Activated B cell treated with CpG ODN at 0.5 μM for 24 hours (primary cell): ENCODE measurements around the gene CASP10. TPM values are rescaled to one million over a fixed set of nuclear protein-coding genes. Genes with fewer than 3 reads are reported as not detected.

Experiments
- ATAC-seq: fragments of 200-7000 bp; cut with Tn5 transposase; one replicate; pipeline ENCODE4 v1.10.0; 2021; ENCODE audit warnings: low read depth, mild to moderate bottlenecking, moderate library complexity
- CTCF ChIA-PET: fragments of 350-600 bp; sonication (Branson Sonifier 250); formaldehyde crosslinking; loops from one replicate; lab custom pipeline; 2021; ENCODE audit warnings: antibody characterized with exemption; lab: Charles Lee
- POLR2A ChIA-PET: fragments of 350-600 bp; sonication (Branson Sonifier 250); formaldehyde crosslinking; loops from one replicate; lab custom pipeline; 2021; ENCODE audit warnings: antibody characterized with exemption; lab: Charles Lee
- DNase-seq: peaks from one replicate; pipeline ENCODE4 v3.0.0; 2022
- H3K27ac Mint-ChIP-seq: one replicate; pipeline ENCODE4 v1.8.0; 2020; ENCODE audit warnings: mixed read lengths
- H3K27me3 Mint-ChIP-seq: one replicate; pipeline ENCODE4 v1.8.0; 2021; ENCODE audit warnings: mixed read lengths
- H3K36me3 Mint-ChIP-seq: one replicate; pipeline ENCODE4 v1.8.0; 2021; ENCODE audit warnings: low read depth, mixed read lengths
- H3K4me1 Mint-ChIP-seq: one replicate; pipeline ENCODE4 v1.8.0; 2021; ENCODE audit warnings: mixed read lengths
- H3K4me3 Mint-ChIP-seq: one replicate; pipeline ENCODE4 v1.8.0; 2020; ENCODE audit warnings: mild to moderate bottlenecking, mixed read lengths
- H3K9me3 Mint-ChIP-seq: one replicate; pipeline ENCODE4 v1.8.0; 2020; ENCODE audit warnings: mixed read lengths
- CTCF ChIP-seq: fragments of 200-600 bp; IDR thresholded peaks from one replicate; pipeline ENCODE4 v1.8.0; 2022; ENCODE audit warnings: antibody characterized with exemption, mild to moderate bottlenecking
- intact Hi-C: fragments of 100-400 bp; cut with micrococcal nuclease; formaldehyde crosslinking; loops from one replicate; pipeline ENCODE4 v1.15.1; 2024
- total RNA-seq: library from RNA; stranded (reverse); gene quantifications from 2 replicates; pipeline ENCODE4 v1.2.3, GENCODE V29; 2022

The CASP10 gene
- total RNA-seq, 1 donor from 2014 or later: 13.8 TPM

- POLR2A ChIA-PET: interaction anchor here (0.9 to 3.5 kb wide), 6 partner anchors 10 to 77 kb away, joined by 3 to 21 read pairs (median 6); partner anchors contain the start of gene CASP10
- H3K9me3 Mint-ChIP-seq: no peaks in the 10 kb centered on the region
- intact Hi-C loops: loop anchor here (2.0 kb wide), 1 partner anchor 19 kb away; no protein-coding TSS in a partner anchor
- ATAC-seq: no peak
- peak overlapping the region; percentile 30 for H3K27ac Mint-ChIP-seq
- H3K4me3 Mint-ChIP-seq: no peak overlapping the region
- no peak for DNase-seq
- peaks cover 63% of the 10 kb centered on the region for H3K4me1 Mint-ChIP-seq
- peaks cover 39% of the 10 kb centered on the region for H3K36me3 Mint-ChIP-seq
- no peak for TF ChIP-seq CTCF
- CTCF ChIA-PET: interaction anchor here (1.2 to 3.3 kb wide), 6 partner anchors 12 to 40 kb away, joined by 3 to 23 read pairs (median 6); partner anchors contain the start of gene CASP10
- no peaks in the 10 kb centered on the region for H3K27me3 Mint-ChIP-seq
These were observed 12.4 kb downstream of the CASP10 start for GRCh38 chr2:201195331-201195730.

- ATAC-seq (no peak), DNase-seq (no peak)
- intact Hi-C loops: no loop called here
- POLR2A ChIA-PET: interaction anchor here (0.8 to 3.5 kb wide), 3 partner anchors 10 to 36 kb away, joined by 4 to 21 read pairs (median 7); no protein-coding TSS in a partner anchor
- peaks cover 42% of the 10 kb centered on the region for H3K36me3 Mint-ChIP-seq
- CTCF ChIA-PET: interaction anchor here (1.2 to 3.3 kb wide), 4 partner anchors 12 to 36 kb away, joined by 3 to 23 read pairs (median 6); partner anchors contain the start of gene CASP10
- H3K27me3 Mint-ChIP-seq: no peaks in the 10 kb centered on the region
- no peak overlapping the region for H3K27ac Mint-ChIP-seq
- TF ChIP-seq CTCF: no peak
- H3K9me3 Mint-ChIP-seq: no peaks in the 10 kb centered on the region
- H3K4me3 Mint-ChIP-seq: no peak overlapping the region
- peaks cover 60% of the 10 kb centered on the region for H3K4me1 Mint-ChIP-seq
These were observed 13.1 kb downstream of the CASP10 start for GRCh38 chr2:201196003-201196402.

GRCh38 chr2:201196803-201197202, 13.9 kb downstream of the CASP10 start:
- Mint-ChIP-seq H3K4me1 (peaks cover 52% of the 10 kb centered on the region), H3K36me3 (peaks cover 47% of the 10 kb centered on the region), H3K27me3 (no peaks in the 10 kb centered on the region), H3K9me3 (no peaks in the 10 kb centered on the region), H3K27ac (no peak overlapping the region), H3K4me3 (no peak overlapping the region)
- ATAC-seq (no peak), DNase-seq (no peak)
- ChIA-PET POLR2A (interaction anchor here (0.8 kb wide), 1 partner anchor 35 kb away, joined by 4 read pairs; no protein-coding TSS in a partner anchor), CTCF (interaction anchor here (1.3 to 3.3 kb wide), 2 partner anchors 14 to 35 kb away, joined by 6 to 23 read pairs; partner anchors contain the start of gene CASP10)
- no peak for TF ChIP-seq CTCF
- intact Hi-C loops: no loop called here

DNA sequence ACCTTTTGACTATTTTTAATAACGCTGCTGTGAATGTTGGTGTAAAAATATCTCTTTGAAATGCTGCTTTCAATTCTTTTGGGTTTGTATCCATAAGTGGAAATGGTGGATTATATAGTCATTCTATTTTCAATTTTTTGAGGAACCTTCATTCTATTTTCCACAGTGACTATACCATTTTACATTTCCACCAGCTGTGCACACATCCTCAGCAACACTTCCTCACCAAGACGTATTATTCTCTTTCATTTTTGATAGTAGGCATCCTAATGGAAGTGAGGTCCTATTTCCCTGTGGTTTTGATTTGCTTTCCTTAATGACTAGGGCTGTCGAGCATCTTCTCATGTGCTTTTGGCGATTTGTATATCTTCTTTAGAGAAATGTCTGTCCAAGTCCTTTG, 14.8 kb downstream of the CASP10 start:
- Mint-ChIP-seq H3K4me3 (no peak overlapping the region), H3K36me3 (peaks cover 46% of the 10 kb centered on the region), H3K27me3 (no peaks in the 10 kb centered on the region), H3K9me3 (no peaks in the 10 kb centered on the region), H3K4me1 (peaks cover 43% of the 10 kb centered on the region), H3K27ac (no peak overlapping the region)
- no peak for DNase-seq
- POLR2A ChIA-PET: no interaction called here
- no peak for ATAC-seq
- CTCF ChIA-PET: no interaction called here
- no peak for TF ChIP-seq CTCF
- intact Hi-C loops: no loop called here

DNA sequence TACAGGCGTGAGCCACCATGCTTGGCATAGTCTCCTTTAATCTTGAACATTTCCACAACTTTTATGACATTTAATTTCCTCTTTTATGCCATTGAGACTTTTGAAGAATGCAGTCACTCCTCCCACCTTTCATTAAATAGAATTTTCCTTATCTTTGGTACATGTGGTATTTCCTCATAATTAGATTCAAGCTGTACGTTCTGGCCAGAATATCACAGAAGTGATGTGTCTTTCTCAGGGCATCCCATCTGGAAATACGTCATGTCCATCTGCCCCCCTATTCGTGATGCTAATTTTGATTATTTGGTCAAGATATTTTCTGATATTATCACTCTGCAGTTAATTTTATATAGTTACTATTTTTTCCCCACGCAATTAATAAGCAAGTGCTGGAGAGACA, 16.9 kb downstream of the CASP10 start:
- DNase-seq: no peak
- H3K4me1 Mint-ChIP-seq: peaks cover 30% of the 10 kb centered on the region
- peaks cover 48% of the 10 kb centered on the region for H3K36me3 Mint-ChIP-seq
- H3K4me3 Mint-ChIP-seq: no peak overlapping the region
- TF ChIP-seq CTCF: no peak
- no peak for ATAC-seq
- H3K27me3 Mint-ChIP-seq: no peaks in the 10 kb centered on the region
- ChIA-PET POLR2A (no interaction called here), CTCF (no interaction called here)
- H3K9me3 Mint-ChIP-seq: no peaks in the 10 kb centered on the region
- no peak overlapping the region for H3K27ac Mint-ChIP-seq
- intact Hi-C loops: no loop called here
